Natural killer cell (primary cell): ENCODE data around the gene KAT8. TPM values are rescaled to one million over a fixed set of nuclear protein-coding genes. Genes with fewer than 3 reads are reported as not detected.
A peak's percentile ranks its signal among the peaks of the same experiment; 100 is the strongest.
"Not testable (repeated sequence)": the region's sequence is repeated elsewhere in the genome, so short reads cannot be mapped to it uniquely, and the experiment has no call there.

Experiments
- ATAC-seq, 3 donors: fragments of 150-1000 bp in 2 of 3; fragments of 200-7000 bp in 1 of 3; cut with Tn5 transposase; 1 replicate in 1 of 3; 2 replicates in 2 of 3; pipeline ENCODE4 v1.10.0; 2021; ENCODE audit warnings: mild to moderate bottlenecking in 2 of 3, moderate library complexity in 2 of 3
- DNase-seq, 2 donors: peaks; one replicate each; pipeline versions ENCODE4 v3.0.0 to v3.0.0-alpha.2; 2013 to 2021; ENCODE audit warnings: mixed read lengths in 1 of 2
- H3K27ac ChIP-seq: one replicate; pipeline ENCODE4 v1.5.1; 2013; ENCODE audit warnings: mild to moderate bottlenecking, low read length
- H3K27me3 ChIP-seq: one replicate; pipeline ENCODE4 v1.6.1; 2013; ENCODE audit warnings: low read length; ENCODE audit not compliant: control insufficient read depth, insufficient read depth
- H3K36me3 ChIP-seq: one replicate; pipeline ENCODE4 v1.6.1; 2013; ENCODE audit warnings: low read length; ENCODE audit not compliant: control insufficient read depth, insufficient read depth
- H3K4me1 ChIP-seq: one replicate; pipeline ENCODE4 v1.6.1; 2013; ENCODE audit warnings: low read length; ENCODE audit not compliant: control insufficient read depth, insufficient read depth
- H3K4me3 ChIP-seq: one replicate; pipeline ENCODE4 v1.5.1; 2013; ENCODE audit warnings: low read length
- H3K9me3 ChIP-seq: one replicate; pipeline ENCODE4 v1.6.1; 2013; ENCODE audit warnings: low read length; ENCODE audit not compliant: control insufficient read depth, insufficient read depth
- H3K27ac Mint-ChIP-seq, 2 donors: one replicate each; pipeline ENCODE4 v1.8.0; 2022; ENCODE audit warnings: mild to moderate bottlenecking in 2 of 2, mixed read lengths in 2 of 2, moderate library complexity in 1 of 2
- H3K27me3 Mint-ChIP-seq, 2 donors: one replicate each; pipeline ENCODE4 v1.8.0; 2022; ENCODE audit warnings: low read depth in 2 of 2, mixed read lengths in 2 of 2
- H3K36me3 Mint-ChIP-seq: one replicate; pipeline ENCODE4 v1.8.0; 2022; ENCODE audit warnings: mixed read lengths
- H3K4me1 Mint-ChIP-seq, 2 donors: one replicate each; pipeline ENCODE4 v1.8.0; 2022; ENCODE audit warnings: mixed read lengths in 2 of 2
- H3K4me3 Mint-ChIP-seq: one replicate; pipeline ENCODE4 v1.8.0; 2022; ENCODE audit warnings: mild to moderate bottlenecking, moderate library complexity, mixed read lengths
- H3K9me3 Mint-ChIP-seq, 2 donors: one replicate each; pipeline ENCODE4 v1.8.0; 2022; ENCODE audit warnings: mixed read lengths in 2 of 2
- CTCF ChIP-seq: fragments of 200-600 bp; IDR thresholded peaks from one replicate; pipeline ENCODE4 v1.8.0; 2022; ENCODE audit warnings: antibody characterized with exemption
- WGBS: methylation state at CpG from one replicate; pipeline ENCODE4 v1.1.7; 2013; ENCODE audit warnings: missing lambda C conversion rate; ENCODE audit not compliant: insufficient coverage; 5-methylcytosine and 5-hydroxymethylcytosine counted together
- intact Hi-C: fragments of 100-400 bp; cut with micrococcal nuclease; formaldehyde crosslinking; loops from one replicate; pipeline ENCODE4 v1.14.2; 2022
- total RNA-seq, 4 donors: library from RNA; stranded (reverse); fragments of 120-200 nt in 1 of 4; gene quantifications; one replicate each; pipeline versions ENCODE4 v1.2.3 to v1.2.4, GENCODE V29; 2013 to 2022

The KAT8 gene
- total RNA-seq, 3 donors from 2014 or later (not counting 1 experiment from before 2014, with no cell fraction given): 90.6 to 101 (median 93.4) TPM

DNA sequence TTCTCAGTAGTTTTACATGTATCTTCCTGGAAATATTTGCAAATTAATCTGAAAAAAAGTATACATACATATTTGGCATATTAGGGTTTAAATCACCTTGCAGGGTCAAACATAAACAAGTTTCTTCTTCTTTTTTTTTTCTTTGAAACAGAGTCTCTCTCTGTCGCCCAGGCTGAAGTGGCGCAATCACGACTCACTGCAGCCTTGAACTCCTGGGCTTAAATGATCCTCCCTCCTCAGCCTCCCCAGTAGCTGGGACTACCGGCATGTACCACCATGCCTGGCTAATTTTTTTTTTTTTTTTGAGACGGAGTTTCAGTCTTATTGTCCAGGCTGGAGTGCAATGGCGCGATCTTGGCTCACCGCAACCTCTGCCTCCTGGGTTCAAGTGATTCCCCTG is 49.9 kb downstream of the KAT8 start:
- H3K27ac Mint-ChIP-seq: no peak overlapping the region
- no peak for TF ChIP-seq CTCF
- no peaks in the 10 kb centered on the region for H3K36me3 Mint-ChIP-seq
- H3K36me3 ChIP-seq: no peaks in the 10 kb centered on the region
- no peak overlapping the region for H3K27ac ChIP-seq
- H3K4me1 ChIP-seq: no peaks in the 10 kb centered on the region
- no peaks in the 10 kb centered on the region for H3K27me3 ChIP-seq
- no peak overlapping the region for H3K4me3 Mint-ChIP-seq
- no peak for ATAC-seq
- no peaks in the 10 kb centered on the region for H3K9me3 ChIP-seq
- no peaks in the 10 kb centered on the region for H3K9me3 Mint-ChIP-seq
- intact Hi-C loops: no loop called here
- WGBS: 93% methylated on average over 8 of the region's 8 CpGs
- H3K4me1 Mint-ChIP-seq: no peaks in the 10 kb centered on the region
- no peaks in the 10 kb centered on the region for H3K27me3 Mint-ChIP-seq
- H3K4me3 ChIP-seq: no peak overlapping the region
- no peak for DNase-seq

DNA sequence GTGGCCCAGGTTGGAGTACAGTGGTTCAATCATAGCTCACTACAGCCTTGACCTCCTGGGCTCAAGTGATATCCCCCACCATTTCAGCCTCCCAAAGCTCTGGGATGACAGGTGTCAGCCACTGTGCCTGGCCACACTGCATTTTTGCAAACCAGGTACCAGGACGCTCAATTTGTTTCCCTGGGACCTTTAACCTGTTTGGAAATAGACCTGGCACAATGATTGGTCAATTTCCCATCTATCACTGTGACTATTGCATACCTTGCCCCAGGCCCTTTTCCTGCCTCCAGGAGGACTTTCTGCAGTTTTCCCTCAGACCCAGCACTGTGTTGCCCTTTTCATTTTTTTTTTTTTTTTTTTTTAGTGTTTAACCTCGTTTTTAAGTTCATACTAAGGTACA is 51.4 kb downstream of the KAT8 start:
- H3K27ac Mint-ChIP-seq: no peak overlapping the region
- H3K9me3 Mint-ChIP-seq: no peaks in the 10 kb centered on the region
- WGBS: 100% methylated on average over 1 of the region's 2 CpGs
- Histone ChIP-seq H3K27me3 (no peaks in the 10 kb centered on the region), H3K36me3 (no peaks in the 10 kb centered on the region), H3K4me3 (no peak overlapping the region), H3K4me1 (no peaks in the 10 kb centered on the region), H3K9me3 (no peaks in the 10 kb centered on the region), H3K27ac (no peak overlapping the region)
- H3K36me3 Mint-ChIP-seq: no peaks in the 10 kb centered on the region
- intact Hi-C loops: no loop called here
- H3K4me3 Mint-ChIP-seq: no peak overlapping the region
- no peak for TF ChIP-seq CTCF
- no peaks in the 10 kb centered on the region for H3K27me3 Mint-ChIP-seq
- H3K4me1 Mint-ChIP-seq: no peaks in the 10 kb centered on the region
- ATAC-seq (no peak), DNase-seq (no peak)

GRCh38 chr16:31170048-31170447 is 52.6 kb downstream of the KAT8 start:
- no CpG with 5 or more reads among the region's 2 CpGs for WGBS
- H3K4me3 ChIP-seq, H3K9me3 Mint-ChIP-seq, H3K4me1 ChIP-seq, H3K36me3 Mint-ChIP-seq, DNase-seq, H3K4me3 Mint-ChIP-seq, H3K9me3 ChIP-seq, ATAC-seq, H3K27ac ChIP-seq, H3K27me3 Mint-ChIP-seq, H3K36me3 ChIP-seq, H3K4me1 Mint-ChIP-seq, H3K27me3 ChIP-seq, intact Hi-C loops, H3K27ac Mint-ChIP-seq: not testable (repeated sequence)

DNA sequence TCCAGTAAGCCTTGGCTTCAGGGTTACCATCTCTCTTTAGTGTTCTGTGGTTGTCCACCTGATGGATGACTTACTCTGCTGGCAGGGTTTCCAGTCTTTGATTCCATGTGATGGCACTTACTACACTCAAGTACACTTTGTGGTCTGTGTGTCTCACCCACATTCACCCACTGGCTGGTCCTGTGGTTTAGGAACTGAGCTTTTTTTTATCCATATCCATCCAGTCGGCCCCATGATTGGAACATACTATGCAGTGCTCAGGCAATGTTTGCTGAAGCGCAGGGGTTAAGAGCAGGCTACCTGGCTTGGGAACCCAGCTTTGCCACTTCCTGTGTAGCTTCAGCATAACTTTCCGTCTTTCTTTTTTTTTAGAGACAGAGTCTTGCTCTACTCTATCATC is 59.7 kb downstream of the KAT8 start:
- Histone ChIP-seq H3K36me3 (peaks cover under 1% of the 10 kb centered on the region), H3K9me3 (no peaks in the 10 kb centered on the region), H3K27me3 (no peaks in the 10 kb centered on the region), H3K27ac (no peak overlapping the region), H3K4me3 (peak overlapping the region; percentile 4), H3K4me1 (peaks cover 45% of the 10 kb centered on the region)
- Mint-ChIP-seq H3K27me3 (peaks cover 0 to 2% of the 10 kb centered on the region in 2 donors), H3K36me3 (no peaks in the 10 kb centered on the region), H3K27ac (peak overlapping the region; percentile 3 to 71), H3K4me1 (peaks cover 39 to 42% of the 10 kb centered on the region in 2 donors), H3K4me3 (peak overlapping the region; percentile 75), H3K9me3 (no peaks in the 10 kb centered on the region)
- intact Hi-C loops: no loop called here
- 0% methylated on average over 3 of the region's 3 CpGs for whole genome bisulfite sequencing
- DNase-seq (peak; percentile 54 to 76), ATAC-seq (no peak)
- TF ChIP-seq CTCF: no peak
